ENCODE data around the gene SCAMP5. TPM values are rescaled to one million over a fixed set of nuclear protein-coding genes. Genes with fewer than 3 reads are reported as not detected.

SCAMP5 gene
- total RNA-seq, 4 donors from 2014 or later, result 0.47 TPM; not detected in 3

DNA sequence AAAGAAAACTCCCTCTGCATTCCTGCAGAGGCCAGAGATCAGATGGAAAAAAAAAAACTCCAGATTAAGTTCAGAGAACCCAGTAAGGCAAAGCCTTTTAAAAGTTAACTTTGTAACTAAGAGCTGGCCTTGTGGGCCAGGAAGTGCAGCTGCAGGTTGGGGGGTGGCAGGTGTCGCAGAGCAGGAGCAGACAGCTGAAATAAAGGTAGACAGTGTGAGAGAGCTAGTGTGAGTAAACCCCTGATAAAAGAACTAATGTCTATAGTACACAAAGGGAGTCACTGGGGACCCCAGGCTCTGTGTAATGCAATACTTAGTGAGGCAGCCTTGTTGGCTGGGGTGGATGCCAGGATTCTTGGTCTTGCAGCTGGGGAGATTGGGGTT, 70.1 kb downstream of the SCAMP5 start:
- Histone ChIP-seq H3K27me3 (no peaks in the 10 kb centered on the region), H3K4me1 (peaks cover 0 to 4% of the 10 kb centered on the region in 2 donors), H3K27ac (peak overlapping the region in 2 of 4 donors; percentile 22 to 43), H3K9me3 (no peaks in the 10 kb centered on the region), H3K4me3 (no peak overlapping the region), H3K36me3 (no peaks in the 10 kb centered on the region)
- intact Hi-C loops (cut with DNase I; ENCODE audit: low total_unique reads) (no loop called here), in situ Hi-C loops (cut with MboI; ENCODE audit: low sequenced_read_pairs in 4 of 4) (no loop called here)
- TF ChIP-seq, protein P1, sequence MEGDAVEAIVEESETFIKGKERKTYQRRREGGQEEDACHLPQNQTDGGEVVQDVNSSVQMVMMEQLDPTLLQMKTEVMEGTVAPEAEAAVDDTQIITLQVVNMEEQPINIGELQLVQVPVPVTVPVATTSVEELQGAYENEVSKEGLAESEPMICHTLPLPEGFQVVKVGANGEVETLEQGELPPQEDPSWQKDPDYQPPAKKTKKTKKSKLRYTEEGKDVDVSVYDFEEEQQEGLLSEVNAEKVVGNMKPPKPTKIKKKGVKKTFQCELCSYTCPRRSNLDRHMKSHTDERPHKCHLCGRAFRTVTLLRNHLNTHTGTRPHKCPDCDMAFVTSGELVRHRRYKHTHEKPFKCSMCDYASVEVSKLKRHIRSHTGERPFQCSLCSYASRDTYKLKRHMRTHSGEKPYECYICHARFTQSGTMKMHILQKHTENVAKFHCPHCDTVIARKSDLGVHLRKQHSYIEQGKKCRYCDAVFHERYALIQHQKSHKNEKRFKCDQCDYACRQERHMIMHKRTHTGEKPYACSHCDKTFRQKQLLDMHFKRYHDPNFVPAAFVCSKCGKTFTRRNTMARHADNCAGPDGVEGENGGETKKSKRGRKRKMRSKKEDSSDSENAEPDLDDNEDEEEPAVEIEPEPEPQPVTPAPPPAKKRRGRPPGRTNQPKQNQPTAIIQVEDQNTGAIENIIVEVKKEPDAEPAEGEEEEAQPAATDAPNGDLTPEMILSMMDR (IDR thresholded peaks at IDR 0.05 in 4 of 5, conservative IDR thresholded peaks at IDR 0.05 in 1 of 5), result no peak
- no peak for TF ChIP-seq POLR2A (IDR thresholded peaks at IDR 0.05)
- ATAC-seq, result no peak
- no peak for DNase-seq

DNA sequence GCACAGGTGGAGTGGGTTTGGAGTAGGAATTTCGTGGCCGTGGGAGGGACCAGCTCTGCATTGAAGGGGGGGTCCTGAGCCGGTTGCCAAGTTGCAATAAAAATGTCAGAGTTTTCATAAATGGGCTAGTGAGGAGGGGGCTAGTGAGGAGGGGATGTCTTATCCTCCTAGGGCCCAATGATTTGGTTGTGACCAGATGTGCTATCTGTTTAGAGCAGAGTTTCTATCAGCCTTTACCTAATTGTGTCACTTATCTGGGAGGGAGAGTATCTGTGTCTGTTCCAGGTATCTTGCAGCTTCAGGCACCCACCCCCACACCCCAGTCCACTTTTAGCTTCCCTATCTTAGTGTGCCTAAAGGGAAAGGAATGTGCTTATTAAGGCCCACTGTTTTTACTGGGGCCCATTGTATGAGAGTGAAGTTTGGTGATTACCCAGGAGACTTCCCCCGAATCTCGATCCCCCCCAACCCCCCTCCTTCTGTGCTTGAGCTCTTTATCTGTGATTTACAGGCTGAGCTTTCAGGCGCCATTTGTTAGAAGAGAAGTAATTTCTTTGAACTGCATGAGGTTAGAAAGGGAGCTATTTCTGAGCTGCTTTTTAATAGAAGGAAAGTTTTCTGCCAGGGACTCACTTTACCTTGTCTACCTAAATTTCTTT, 70.6 kb downstream of the SCAMP5 start:
- TF ChIP-seq POLR2A (IDR thresholded peaks at IDR 0.05), result no peak
- TF ChIP-seq, protein P1 (IDR thresholded peaks at IDR 0.05 in 4 of 5, conservative IDR thresholded peaks at IDR 0.05 in 1 of 5), result no peak
- intact Hi-C loops (cut with DNase I; ENCODE audit: low total_unique reads) (no loop called here), in situ Hi-C loops (cut with MboI; ENCODE audit: low sequenced_read_pairs in 4 of 4) (no loop called here)
- peaks cover 0 to 4% of the 10 kb centered on the region in 2 donors for H3K4me1 ChIP-seq
- H3K27ac ChIP-seq, result peak overlapping the region in 1 of 4 donors; percentile 43
- H3K4me3 ChIP-seq, result no peak overlapping the region
- no peak for DNase-seq
- no peaks in the 10 kb centered on the region for H3K9me3 ChIP-seq
- no peaks in the 10 kb centered on the region for H3K27me3 ChIP-seq
- H3K36me3 ChIP-seq, result no peaks in the 10 kb centered on the region
- no peak for ATAC-seq

DNA sequence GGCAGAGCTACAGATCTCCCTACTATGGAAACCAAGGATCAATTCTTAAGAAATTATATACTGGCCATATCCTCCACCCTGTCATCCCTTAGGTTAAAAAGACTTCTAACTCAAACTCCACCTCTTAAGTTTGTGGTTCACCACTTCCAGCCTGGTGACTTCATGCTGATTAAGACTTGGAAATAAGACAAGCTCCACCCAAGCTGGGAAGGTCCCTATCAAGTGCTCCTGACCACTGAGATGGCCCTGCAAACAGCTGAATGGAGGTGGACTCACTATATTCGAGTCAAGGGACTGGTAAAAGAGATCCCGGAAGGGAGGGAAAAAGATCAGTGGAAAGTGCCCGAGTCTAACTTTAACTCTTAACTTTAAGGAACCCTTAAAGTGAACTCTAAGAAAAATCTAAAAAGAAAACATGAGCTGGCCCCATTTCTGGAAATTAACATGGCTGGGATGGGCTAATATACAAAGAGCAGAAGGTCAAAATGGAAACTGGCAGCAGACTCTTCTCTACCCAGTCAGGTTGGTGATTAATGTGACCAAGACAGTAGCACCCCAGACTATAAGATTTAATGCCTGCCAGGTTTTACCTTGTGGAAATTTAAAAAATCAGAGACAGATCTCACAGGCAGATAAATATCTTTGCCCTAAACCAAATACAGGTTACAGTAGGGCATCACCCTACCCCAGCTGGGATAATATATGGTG, 71.9 kb downstream of the SCAMP5 start:
- in situ Hi-C loops (cut with MboI; ENCODE audit: low sequenced_read_pairs in 4 of 4), result no loop called here
- TF ChIP-seq, protein P1 (IDR thresholded peaks at IDR 0.05 in 4 of 5, conservative IDR thresholded peaks at IDR 0.05 in 1 of 5), result no peak
- no peak for TF ChIP-seq POLR2A (IDR thresholded peaks at IDR 0.05)
- no peak overlapping the region for H3K27ac ChIP-seq
- H3K27me3 ChIP-seq, result no peaks in the 10 kb centered on the region
- ATAC-seq, result no peak
- H3K4me1 ChIP-seq, result peaks cover 0 to 4% of the 10 kb centered on the region in 2 donors
- H3K4me3 ChIP-seq, result no peak overlapping the region
- no peaks in the 10 kb centered on the region for H3K9me3 ChIP-seq
- intact Hi-C loops (cut with DNase I; ENCODE audit: low total_unique reads), result no loop called here
- H3K36me3 ChIP-seq, result no peaks in the 10 kb centered on the region
- no peak for DNase-seq

DNA sequence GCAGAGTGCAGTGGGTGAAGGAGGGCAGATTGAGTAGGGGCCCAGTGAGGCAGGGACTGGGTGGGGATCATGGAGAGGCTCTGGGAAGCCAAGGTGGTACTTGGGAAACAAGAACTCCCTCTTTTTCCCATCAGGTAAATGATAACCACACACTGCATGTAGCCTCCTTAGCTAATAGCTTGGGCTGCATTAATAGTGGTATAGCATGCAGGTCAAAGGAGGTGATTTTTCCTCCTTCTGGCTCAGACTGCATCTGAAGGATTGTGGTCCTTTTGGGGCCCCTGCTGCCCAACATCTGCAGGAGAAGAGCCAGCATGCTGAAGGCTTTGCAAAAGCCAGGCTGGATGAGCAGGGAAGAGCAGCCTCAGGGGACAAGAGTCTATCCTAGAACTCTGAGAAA, 73.4 kb downstream of the SCAMP5 start:
- intact Hi-C loops (cut with DNase I; ENCODE audit: low total_unique reads), result no loop called here
- ATAC-seq (no peak), DNase-seq (no peak)
- Histone ChIP-seq H3K27me3 (no peaks in the 10 kb centered on the region), H3K4me1 (peaks cover 0 to 4% of the 10 kb centered on the region in 2 donors), H3K36me3 (no peaks in the 10 kb centered on the region), H3K9me3 (no peaks in the 10 kb centered on the region), H3K4me3 (no peak overlapping the region), H3K27ac (no peak overlapping the region)
- in situ Hi-C loops (cut with MboI; ENCODE audit: low sequenced_read_pairs in 4 of 4), result no loop called here
- no peak for TF ChIP-seq POLR2A (IDR thresholded peaks at IDR 0.05)

DNA sequence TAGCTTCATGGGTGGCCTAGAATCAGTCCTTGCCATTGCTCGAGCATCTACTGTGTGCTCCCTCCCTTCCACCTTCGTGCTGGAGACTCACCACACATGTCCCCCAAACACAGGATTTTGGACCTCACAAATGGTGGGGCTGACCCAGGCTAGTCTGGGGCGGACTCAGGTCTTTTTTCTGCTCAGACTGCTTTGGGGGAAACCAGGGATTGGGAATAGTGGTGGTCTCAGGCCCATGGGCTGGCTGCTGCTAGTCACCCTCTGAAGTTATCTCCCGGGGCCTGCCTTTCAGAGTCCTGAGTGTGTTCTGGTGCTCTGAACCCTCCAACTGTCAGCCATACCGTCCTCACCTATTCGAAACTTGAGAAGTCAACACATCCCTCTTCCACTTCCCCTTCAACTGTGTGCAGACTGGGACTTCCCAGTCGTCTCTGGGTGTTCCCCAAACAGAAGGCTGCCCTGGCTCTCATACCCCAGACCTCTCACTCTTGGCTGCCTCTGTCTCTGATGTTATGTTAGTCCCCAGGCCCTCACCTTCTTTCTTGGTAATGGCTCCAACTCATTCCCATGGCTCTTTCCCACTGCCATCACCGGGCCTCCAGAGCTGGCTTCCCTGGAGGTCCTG, 74.0 kb downstream of the SCAMP5 start:
- H3K4me1 ChIP-seq, result peaks cover 0 to 4% of the 10 kb centered on the region in 2 donors
- DNase-seq, result no peak
- TF ChIP-seq POLR2A (IDR thresholded peaks at IDR 0.05), result no peak
- TF ChIP-seq, protein P1 (IDR thresholded peaks at IDR 0.05 in 4 of 5, conservative IDR thresholded peaks at IDR 0.05 in 1 of 5), result no peak
- H3K36me3 ChIP-seq, result no peaks in the 10 kb centered on the region
- no peaks in the 10 kb centered on the region for H3K9me3 ChIP-seq
- no peak overlapping the region for H3K27ac ChIP-seq
- no peak overlapping the region for H3K4me3 ChIP-seq
- H3K27me3 ChIP-seq, result no peaks in the 10 kb centered on the region
- peak in 1 of 2 donors; percentile 36 for ATAC-seq
- intact Hi-C loops (cut with DNase I; ENCODE audit: low total_unique reads) (no loop called here), in situ Hi-C loops (cut with MboI; ENCODE audit: low sequenced_read_pairs in 4 of 4) (no loop called here)
